ENCODE results near the gene APBA2. TPM values are rescaled to one million over a fixed set of nuclear protein-coding genes. Genes with fewer than 3 reads are reported as not detected.

The APBA2 gene
- total and polyA plus RNA-seq, 10 donors, result 5.8 to 33.8 (median 18.3) TPM

DNA sequence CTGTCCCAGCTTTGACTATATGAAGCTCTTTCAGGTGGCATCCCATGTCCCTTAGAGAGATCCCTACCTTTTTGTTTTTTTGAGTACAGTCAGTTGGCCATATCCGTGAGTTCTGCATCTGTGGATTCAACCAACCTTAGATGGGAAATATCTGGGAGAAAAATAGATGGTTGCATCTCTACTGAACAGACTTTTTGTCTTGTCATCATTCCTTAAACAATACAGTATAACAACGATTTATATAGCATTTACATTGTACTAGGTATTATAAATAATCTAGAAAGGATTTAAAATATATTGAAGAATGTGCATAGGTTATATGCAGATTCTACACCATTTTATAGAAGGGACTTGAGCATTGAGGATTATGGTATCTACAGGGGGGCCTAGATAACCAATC is 65.1 kb downstream of the APBA2 start:
- no peak overlapping the region for H3K4me3 ChIP-seq
- no peak for DNase-seq
- WGBS, 5 donors, result 81 to 90% (median 84%) methylated on average over 2 of the region's 2 CpGs
- intact Hi-C loops (cut with DNase I; ENCODE audit: low total_unique reads), result no loop called here
- H3K36me3 ChIP-seq, result no peaks in the 10 kb centered on the region
- no peak overlapping the region for H3K27ac ChIP-seq
- TF ChIP-seq POLR2AphosphoS5 (IDR thresholded peaks at IDR 0.05) (no peak), POLR2A (IDR thresholded peaks at IDR 0.05) (no peak)
- TF ChIP-seq, protein P1, sequence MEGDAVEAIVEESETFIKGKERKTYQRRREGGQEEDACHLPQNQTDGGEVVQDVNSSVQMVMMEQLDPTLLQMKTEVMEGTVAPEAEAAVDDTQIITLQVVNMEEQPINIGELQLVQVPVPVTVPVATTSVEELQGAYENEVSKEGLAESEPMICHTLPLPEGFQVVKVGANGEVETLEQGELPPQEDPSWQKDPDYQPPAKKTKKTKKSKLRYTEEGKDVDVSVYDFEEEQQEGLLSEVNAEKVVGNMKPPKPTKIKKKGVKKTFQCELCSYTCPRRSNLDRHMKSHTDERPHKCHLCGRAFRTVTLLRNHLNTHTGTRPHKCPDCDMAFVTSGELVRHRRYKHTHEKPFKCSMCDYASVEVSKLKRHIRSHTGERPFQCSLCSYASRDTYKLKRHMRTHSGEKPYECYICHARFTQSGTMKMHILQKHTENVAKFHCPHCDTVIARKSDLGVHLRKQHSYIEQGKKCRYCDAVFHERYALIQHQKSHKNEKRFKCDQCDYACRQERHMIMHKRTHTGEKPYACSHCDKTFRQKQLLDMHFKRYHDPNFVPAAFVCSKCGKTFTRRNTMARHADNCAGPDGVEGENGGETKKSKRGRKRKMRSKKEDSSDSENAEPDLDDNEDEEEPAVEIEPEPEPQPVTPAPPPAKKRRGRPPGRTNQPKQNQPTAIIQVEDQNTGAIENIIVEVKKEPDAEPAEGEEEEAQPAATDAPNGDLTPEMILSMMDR (IDR thresholded peaks at IDR 0.05 in 8 of 11, conservative IDR thresholded peaks at IDR 0.05 in 3 of 11), result no peak
- peaks cover 0 to 14% (median 0%) of the 10 kb centered on the region in 7 donors for H3K27me3 ChIP-seq (replicated peaks in 1 of 7)
- peaks cover 0 to 59% (median 15%) of the 10 kb centered on the region in 6 donors for H3K4me1 ChIP-seq
- no peaks in the 10 kb centered on the region for H3K9me3 ChIP-seq

DNA sequence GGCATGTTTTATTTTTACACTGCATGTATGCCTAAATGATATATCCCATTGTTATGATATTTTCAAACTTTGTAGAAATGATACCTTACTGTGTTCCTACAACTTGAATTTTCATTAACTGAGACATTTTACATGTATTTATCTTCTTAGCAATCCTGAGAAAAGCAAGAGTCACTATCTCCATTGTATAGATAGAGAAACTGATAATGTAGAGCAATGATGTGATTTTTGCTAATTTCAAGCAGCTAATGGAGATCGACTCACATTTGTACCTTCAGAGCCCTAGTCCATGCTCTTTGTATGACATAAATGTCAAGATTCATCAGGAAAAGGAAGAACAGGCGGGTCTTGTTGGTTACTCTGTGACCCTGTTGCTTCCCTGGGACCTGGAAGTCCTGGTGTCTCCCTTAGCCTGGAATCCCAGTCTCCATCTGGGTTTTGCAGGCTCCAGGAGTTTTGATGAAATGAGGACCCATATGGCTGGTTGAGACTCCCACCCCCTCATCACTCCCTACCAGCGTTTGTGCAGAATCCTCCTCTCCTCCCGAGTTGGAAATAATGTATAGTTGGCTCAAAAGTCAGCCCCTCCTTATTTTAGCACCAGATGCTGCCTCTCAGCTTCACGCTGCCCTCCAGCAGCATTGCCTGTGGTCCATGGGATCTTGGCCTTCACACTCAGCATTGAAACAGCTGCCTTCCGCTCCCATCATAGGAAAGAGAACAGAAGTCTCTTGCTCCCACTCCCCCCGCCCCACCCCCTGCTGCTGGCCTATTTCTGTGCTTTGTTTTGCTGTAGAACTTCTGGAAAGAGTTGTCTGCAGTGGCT is 67.1 kb downstream of the APBA2 start:
- peak; percentile 11 for DNase-seq
- H3K9me3 ChIP-seq, result no peaks in the 10 kb centered on the region
- H3K27ac ChIP-seq, result peak overlapping the region in 2 of 8 donors; percentile 5 to 78
- intact Hi-C loops (cut with DNase I; ENCODE audit: low total_unique reads), result no loop called here
- 60 to 76% (median 68%) methylated on average over 7 of the region's 7 CpGs for WGBS, 5 donors
- H3K27me3 ChIP-seq (replicated peaks in 1 of 7), result peaks cover 0 to 14% (median 0%) of the 10 kb centered on the region in 7 donors
- H3K36me3 ChIP-seq, result no peaks in the 10 kb centered on the region
- TF ChIP-seq, protein P1 (IDR thresholded peaks at IDR 0.05 in 8 of 11, conservative IDR thresholded peaks at IDR 0.05 in 3 of 11), result no peak
- TF ChIP-seq POLR2AphosphoS5 (IDR thresholded peaks at IDR 0.05) (no peak), POLR2A (IDR thresholded peaks at IDR 0.05) (no peak)
- H3K4me3 ChIP-seq, result no peak overlapping the region
- H3K4me1 ChIP-seq, result peaks cover 0 to 50% (median 15%) of the 10 kb centered on the region in 6 donors

DNA sequence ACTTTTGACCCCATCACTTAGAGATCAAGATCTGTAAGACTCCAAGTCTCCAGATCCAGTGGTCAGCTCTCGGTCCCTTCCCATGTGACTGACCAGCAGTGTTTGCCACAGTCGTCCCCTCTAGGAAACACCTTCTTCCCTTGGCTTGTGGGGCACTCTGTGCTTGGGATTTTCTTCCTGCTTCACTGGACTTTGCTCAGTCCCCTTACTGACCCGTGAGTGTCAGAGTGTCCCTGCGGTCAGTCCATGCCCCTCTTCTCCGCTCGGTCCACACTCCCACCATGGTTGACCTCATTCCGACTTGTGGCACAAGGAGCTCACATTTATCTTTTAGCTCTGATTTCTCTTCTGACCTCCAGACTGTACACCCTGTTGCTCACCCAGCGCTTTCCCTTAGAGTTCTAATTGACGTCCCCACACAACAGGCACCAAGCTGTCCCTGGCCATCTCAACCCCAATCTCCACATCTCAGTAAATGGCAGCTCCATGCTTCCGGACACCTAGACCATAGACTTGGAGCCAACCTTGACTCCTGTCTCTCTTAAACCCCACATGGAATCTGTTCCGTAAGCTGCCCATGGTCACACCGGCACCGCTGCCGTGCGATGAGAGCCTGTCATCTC is 67.9 kb downstream of the APBA2 start:
- Histone ChIP-seq H3K27me3 (replicated peaks in 1 of 7) (peaks cover 0 to 14% (median 0%) of the 10 kb centered on the region in 7 donors), H3K27ac (peak overlapping the region in 3 of 8 donors; percentile 66 to 78 (median 75)), H3K9me3 (no peaks in the 10 kb centered on the region), H3K36me3 (no peaks in the 10 kb centered on the region), H3K4me3 (no peak overlapping the region), H3K4me1 (peaks cover 0 to 45% (median 15%) of the 10 kb centered on the region in 6 donors)
- peak; percentile 47 for DNase-seq
- 70 to 90% (median 83%) methylated on average over 15 of the region's 15 CpGs for WGBS, 5 donors
- intact Hi-C loops (cut with DNase I; ENCODE audit: low total_unique reads), result no loop called here
- TF ChIP-seq POLR2A (IDR thresholded peaks at IDR 0.05) (no peak), POLR2AphosphoS5 (IDR thresholded peaks at IDR 0.05) (no peak)
- TF ChIP-seq, protein P1 (IDR thresholded peaks at IDR 0.05 in 8 of 11, conservative IDR thresholded peaks at IDR 0.05 in 3 of 11), result no peak
